Subcutaneous adipose tissue (tissue), 4 donors: ENCODE results near the gene IFTAP. TPM values are rescaled to one million over a fixed set of nuclear protein-coding genes. Genes with fewer than 3 reads are reported as not detected.

Experiments
- total RNA-seq, 4 donors: library from RNA; depleted of rRNA; stranded (reverse); fragments of >200 nt; gene quantifications; one replicate each; pipeline ENCODE4 v1.1.0, GENCODE V29; 2016
- TF ChIP-seq, protein P1 (sequence below): fragments of 450-650 bp; IDR thresholded peaks from one replicate; pipeline ENCODE4 v1.5.1; 2016; ENCODE audit warnings: low read depth, mild to moderate bottlenecking, control low read depth, antibody characterized with exemption, moderate library complexity

Gene IFTAP
- total RNA-seq, 4 donors from 2014 or later: 18.3 to 22.8 (median 20.6) TPM

DNA sequence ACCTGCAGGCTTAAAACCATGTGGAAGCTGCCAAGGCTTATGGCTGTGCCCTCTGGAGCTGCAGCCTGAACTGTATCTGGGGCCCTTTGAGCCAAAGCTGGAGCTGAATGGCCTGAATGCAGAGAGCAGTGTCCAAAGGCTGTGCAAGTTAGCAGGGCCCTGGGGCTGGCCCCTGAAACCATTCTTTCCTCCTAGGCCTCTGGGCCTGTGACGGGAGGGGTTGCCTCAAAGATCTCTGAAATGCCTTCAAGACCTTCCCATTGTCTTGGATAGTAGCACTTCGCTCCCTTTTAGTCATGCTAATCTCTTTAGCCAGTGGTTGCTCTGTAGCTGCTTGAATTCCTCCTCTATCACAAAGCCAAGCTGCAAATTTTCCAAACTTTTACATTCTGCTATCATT lies 12.8 kb upstream of the IFTAP start:
- TF ChIP-seq, protein P1, sequence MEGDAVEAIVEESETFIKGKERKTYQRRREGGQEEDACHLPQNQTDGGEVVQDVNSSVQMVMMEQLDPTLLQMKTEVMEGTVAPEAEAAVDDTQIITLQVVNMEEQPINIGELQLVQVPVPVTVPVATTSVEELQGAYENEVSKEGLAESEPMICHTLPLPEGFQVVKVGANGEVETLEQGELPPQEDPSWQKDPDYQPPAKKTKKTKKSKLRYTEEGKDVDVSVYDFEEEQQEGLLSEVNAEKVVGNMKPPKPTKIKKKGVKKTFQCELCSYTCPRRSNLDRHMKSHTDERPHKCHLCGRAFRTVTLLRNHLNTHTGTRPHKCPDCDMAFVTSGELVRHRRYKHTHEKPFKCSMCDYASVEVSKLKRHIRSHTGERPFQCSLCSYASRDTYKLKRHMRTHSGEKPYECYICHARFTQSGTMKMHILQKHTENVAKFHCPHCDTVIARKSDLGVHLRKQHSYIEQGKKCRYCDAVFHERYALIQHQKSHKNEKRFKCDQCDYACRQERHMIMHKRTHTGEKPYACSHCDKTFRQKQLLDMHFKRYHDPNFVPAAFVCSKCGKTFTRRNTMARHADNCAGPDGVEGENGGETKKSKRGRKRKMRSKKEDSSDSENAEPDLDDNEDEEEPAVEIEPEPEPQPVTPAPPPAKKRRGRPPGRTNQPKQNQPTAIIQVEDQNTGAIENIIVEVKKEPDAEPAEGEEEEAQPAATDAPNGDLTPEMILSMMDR: no peak

DNA sequence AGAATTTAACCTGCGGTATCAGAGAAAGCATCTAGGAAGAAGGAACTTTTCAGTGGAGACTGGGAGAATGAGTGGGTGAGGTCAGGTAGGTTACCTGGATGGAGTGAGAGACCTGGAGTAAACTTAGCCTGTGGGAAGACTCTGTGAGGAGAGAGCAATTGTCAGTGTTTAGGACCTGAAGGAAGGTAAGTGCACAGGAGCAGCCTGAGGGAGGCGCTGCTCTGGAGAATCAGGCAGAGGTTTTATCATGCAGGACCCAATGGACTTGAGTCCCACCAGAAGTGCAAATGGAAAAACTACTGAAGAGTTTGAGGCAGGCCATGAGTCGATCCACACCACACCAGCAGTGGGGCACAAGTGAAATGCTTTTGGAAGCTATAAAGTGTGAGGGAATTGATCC lies 10.6 kb upstream of the IFTAP start:
- TF ChIP-seq, protein P1: no peak

DNA sequence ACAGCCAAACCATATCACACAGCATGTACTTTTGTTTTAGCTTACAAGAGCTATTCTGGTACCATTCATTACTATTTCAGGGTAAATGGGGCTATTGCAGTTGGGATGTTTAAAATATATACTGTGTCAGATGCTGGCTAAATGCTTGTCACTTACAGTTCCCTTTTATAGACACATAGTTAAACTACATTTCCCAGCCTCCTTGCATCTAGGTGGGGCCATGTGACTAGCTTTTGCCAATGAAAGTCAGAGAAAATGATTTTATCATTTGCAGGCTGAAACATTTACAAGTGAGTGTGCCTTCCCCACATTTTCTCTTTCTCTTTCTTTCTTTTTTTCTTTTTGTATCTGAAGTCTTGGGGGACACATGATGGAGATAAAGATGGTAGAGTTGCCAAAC lies 7.8 kb upstream of the IFTAP start:
- TF ChIP-seq, protein P1: no peak

DNA sequence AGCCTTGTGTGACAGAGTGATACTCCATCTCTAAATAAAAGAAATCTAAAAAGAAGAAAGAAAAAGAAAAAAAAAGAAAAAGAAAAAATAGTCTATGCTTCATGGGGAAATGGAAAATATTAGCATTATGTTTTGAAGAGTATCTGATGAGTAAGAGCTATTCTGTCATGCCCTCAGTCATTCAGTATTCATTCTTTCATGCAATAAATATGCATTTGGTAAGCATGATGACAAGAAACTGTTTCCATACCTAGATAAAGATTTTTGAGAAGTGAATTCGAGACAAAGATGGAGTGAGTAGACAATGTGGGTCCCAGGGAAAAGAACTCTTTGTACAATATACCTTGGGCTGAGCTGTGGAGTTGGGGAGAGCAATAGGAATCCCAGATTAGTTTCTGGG lies 6.2 kb upstream of the IFTAP start:
- TF ChIP-seq, protein P1: no peak

DNA sequence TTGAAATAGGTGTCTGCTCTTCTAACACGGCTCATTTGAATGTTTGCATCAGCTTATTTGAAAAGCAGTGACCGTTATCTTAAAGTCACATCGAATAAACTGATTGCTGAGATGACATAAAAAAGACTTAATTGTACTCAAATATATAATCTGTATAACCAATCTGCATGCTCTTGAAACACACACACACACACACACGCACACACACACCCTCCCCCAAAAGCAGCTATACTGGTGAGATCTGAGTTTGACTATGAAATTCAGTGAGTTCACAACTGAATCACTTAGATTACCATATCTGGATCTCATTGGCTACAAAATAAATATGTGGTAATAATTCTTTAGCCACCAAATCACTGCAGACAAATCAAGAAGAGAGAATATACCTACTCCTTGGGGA lies 3.8 kb upstream of the IFTAP start:
- TF ChIP-seq, protein P1: no peak

DNA sequence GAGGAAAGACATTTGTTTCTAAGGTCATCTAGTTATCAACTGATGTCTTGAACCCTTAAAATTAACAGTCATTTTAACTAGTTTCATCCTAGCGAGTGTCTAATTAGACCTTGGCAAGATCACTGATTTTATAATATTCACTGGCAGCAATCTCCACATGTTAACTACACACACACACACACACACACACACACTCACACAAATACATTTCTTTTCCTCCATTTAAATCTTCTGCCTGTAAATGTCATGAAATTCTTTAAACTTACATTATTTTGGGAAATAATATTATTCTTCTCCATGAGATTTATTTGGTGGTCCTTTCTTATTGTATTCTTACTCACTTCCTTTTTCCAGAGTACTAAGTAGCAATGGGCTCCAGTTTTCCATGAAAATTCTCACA lies 2.9 kb upstream of the IFTAP start:
- TF ChIP-seq, protein P1: no peak

DNA sequence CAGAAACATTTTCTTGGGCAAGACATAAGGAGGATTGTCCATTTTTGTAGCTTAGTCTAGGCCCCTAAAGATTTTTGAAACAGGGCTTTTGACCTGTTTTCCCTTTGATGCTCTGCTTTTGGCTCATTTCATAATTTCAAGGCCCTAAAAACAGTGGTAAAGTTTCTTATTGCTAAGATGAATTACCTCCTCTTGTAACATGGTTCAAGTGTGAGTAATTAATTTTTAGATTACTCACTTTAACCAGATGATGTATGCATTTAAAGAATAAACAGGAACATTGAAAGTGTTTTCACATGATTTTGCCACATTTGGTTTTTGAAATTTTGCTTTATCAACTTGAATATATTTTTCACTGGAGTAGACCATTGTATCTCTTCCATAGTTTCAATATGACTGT lies 2.6 kb downstream of the IFTAP start:
- TF ChIP-seq, protein P1: no peak
